ENCODE measurements around the gene MRPL3.

The MRPL3 gene

GRCh38 chr3:131535131-131535530 lies 32.4 kb upstream of the MRPL3 start:
- DNase-seq (ENCODE audit: extremely low read depth, low read depth), result no peak
- TF ChIP-seq CTCF (IDR thresholded peaks at IDR 0.05; ENCODE audit: low read depth, low read length), result no peak

- TF ChIP-seq CTCF (IDR thresholded peaks at IDR 0.05; ENCODE audit: low read depth, low read length), result no peak
These were observed 29.9 kb upstream of the MRPL3 start for GRCh38 chr3:131532645-131533044.

GRCh38 chr3:131530843-131531242 lies 28.1 kb upstream of the MRPL3 start:
- TF ChIP-seq CTCF (IDR thresholded peaks at IDR 0.05; ENCODE audit: low read depth, low read length), result no peak
- no peak for DNase-seq (ENCODE audit: extremely low read depth, low read depth)

More at GRCh38 chr3:131532645-131533044, 29.9 kb upstream of the MRPL3 start:
- no peak for DNase-seq (ENCODE audit: extremely low read depth, low read depth)

GRCh38 chr3:131530388-131530787 lies 27.6 kb upstream of the MRPL3 start:
- no peak for DNase-seq (ENCODE audit: extremely low read depth, low read depth)
- no peak for TF ChIP-seq CTCF (IDR thresholded peaks at IDR 0.05; ENCODE audit: low read depth, low read length)

- peak; percentile 4 for DNase-seq (ENCODE audit: extremely low read depth, low read depth)
- peak; percentile 50 for TF ChIP-seq CTCF (IDR thresholded peaks at IDR 0.05; ENCODE audit: low read depth, low read length)
These were observed 24.1 kb upstream of the MRPL3 start for GRCh38 chr3:131526801-131527347.

- DNase-seq (ENCODE audit: extremely low read depth, low read depth), result no peak
- no peak for TF ChIP-seq CTCF (IDR thresholded peaks at IDR 0.05; ENCODE audit: low read depth, low read length)
These were observed 15.9 kb upstream of the MRPL3 start for GRCh38 chr3:131518680-131519079.

- DNase-seq (ENCODE audit: extremely low read depth, low read depth), result no peak
These were observed 2.6 kb upstream of the MRPL3 start for GRCh38 chr3:131505421-131505820.

More at GRCh38 chr3:131505421-131505820, 2.6 kb upstream of the MRPL3 start:
- no peak for TF ChIP-seq CTCF (IDR thresholded peaks at IDR 0.05; ENCODE audit: low read depth, low read length)
